ENCODE results near the gene MEGF11.

GRCh38 chr15:66233487-66234415 is 19.8 kb downstream of the MEGF11 start:
- no peak for TF ChIP-seq CTCF (IDR thresholded peaks at IDR 0.05)
- no peak for TF ChIP-seq POLR2A (IDR thresholded peaks at IDR 0.05)
